WTC11 (cell line): ENCODE results near the gene KRT79. TPM values are rescaled to one million over a fixed set of nuclear protein-coding genes. Genes with fewer than 3 reads are reported as not detected.

Experiments
- ATAC-seq: fragments of 200-7000 bp; cut with Tn5 transposase; 2 replicates; pipeline ENCODE4 v1.10.0; 2021; ENCODE audit warnings: mild to moderate bottlenecking, moderate library complexity
- CTCF ChIA-PET: fragments of 300-600 bp; sonication (Branson Sonifier 250); formaldehyde crosslinking; loops from one replicate; lab custom pipeline; 2021; ENCODE audit warnings: antibody characterized with exemption; lab: Charles Lee
- POLR2A ChIA-PET: fragments of 350-600 bp; sonication (Branson Sonifier 250); formaldehyde crosslinking; loops from one replicate; lab custom pipeline; 2021; ENCODE audit warnings: antibody characterized with exemption; lab: Charles Lee
- DNase-seq: peaks from one replicate; pipeline ENCODE4 v3.0.0; 2021; ENCODE audit warnings: low spot score
- H3K27ac Mint-ChIP-seq: 2 replicates; pipeline ENCODE4 v1.8.0; 2021; ENCODE audit warnings: mixed read lengths
- H3K27me3 Mint-ChIP-seq: 2 replicates; pipeline ENCODE4 v1.8.0; 2021; ENCODE audit warnings: low read depth, mild to moderate bottlenecking, moderate library complexity, mixed read lengths
- H3K36me3 Mint-ChIP-seq: 2 replicates; pipeline ENCODE4 v1.8.0; 2021; ENCODE audit warnings: mixed read lengths
- H3K4me1 Mint-ChIP-seq: 2 replicates; pipeline ENCODE4 v1.8.0; 2022; ENCODE audit warnings: mixed read lengths
- H3K4me3 Mint-ChIP-seq: 2 replicates; pipeline ENCODE4 v1.8.0; 2021; ENCODE audit warnings: mild to moderate bottlenecking, moderate library complexity, mixed read lengths
- H3K9me3 Mint-ChIP-seq: 2 replicates; pipeline ENCODE4 v1.8.0; 2021; ENCODE audit warnings: mixed read lengths
- KAT7 ChIP-seq: sonication (generic); formaldehyde crosslinking; IDR thresholded peaks from 2 replicates; pipeline ENCODE4 v1.8.1; 2023; ENCODE audit warnings: missing genetic modification reagents, mild to moderate bottlenecking, borderline replicate concordance
- NR3C1 ChIP-seq: sonication (generic); formaldehyde crosslinking; conservative IDR thresholded peaks from 2 replicates; pipeline ENCODE4 v1.8.1; 2023; ENCODE audit warnings: low read depth, mild to moderate bottlenecking, missing genetic modification reagents
- OVOL2 ChIP-seq: fragments of 250-450 bp; sonication (Bioruptor Pico); IDR thresholded peaks from 2 replicates; pipeline ENCODE4 v1.9.0; 2021; ENCODE audit warnings: mild to moderate bottlenecking, borderline replicate concordance
- SMAD3 ChIP-seq: sonication (generic); formaldehyde crosslinking; IDR thresholded peaks from 2 replicates; pipeline ENCODE4 v1.8.0; 2022; ENCODE audit warnings: missing genetic modification reagents, mild to moderate bottlenecking, borderline replicate concordance
- TEAD4 ChIP-seq: sonication (generic); formaldehyde crosslinking; IDR thresholded peaks from 2 replicates; pipeline ENCODE4 v1.8.0; 2022; ENCODE audit warnings: mild to moderate bottlenecking, missing genetic modification reagents
- ZBTB21 ChIP-seq: sonication (generic); formaldehyde crosslinking; IDR thresholded peaks from 2 replicates; pipeline ENCODE4 v1.8.1; 2023; ENCODE audit warnings: mild to moderate bottlenecking, missing genetic modification reagents, borderline replicate concordance
- ZNF232 ChIP-seq: sonication (generic); formaldehyde crosslinking; IDR thresholded peaks from 2 replicates; pipeline ENCODE4 v1.8.0; 2022; ENCODE audit warnings: mild to moderate bottlenecking, missing genetic modification reagents
- ZNF396 ChIP-seq: fragments of 250-450 bp; sonication (Bioruptor Pico); IDR thresholded peaks from 2 replicates; pipeline ENCODE4 v1.8.0; 2021; ENCODE audit warnings: mild to moderate bottlenecking, moderate library complexity, borderline replicate concordance
- total RNA-seq: library from RNA; stranded (reverse); gene quantifications from 3 replicates; pipeline ENCODE4 v1.2.3, GENCODE V29; 2021
- TF ChIP-seq, protein P1 (sequence below): sonication (generic); formaldehyde crosslinking; IDR thresholded peaks from 2 replicates; pipeline ENCODE4 v1.8.0; 2023; ENCODE audit warnings: mild to moderate bottlenecking, missing genetic modification reagents
- TF ChIP-seq, protein P2 (sequence below): sonication (generic); formaldehyde crosslinking; IDR thresholded peaks from 2 replicates; pipeline ENCODE4 v1.8.1; 2023; ENCODE audit warnings: mild to moderate bottlenecking, missing genetic modification reagents, moderate library complexity
- TF ChIP-seq, protein P3 (sequence below): fragments of 250-450 bp; sonication (Bioruptor Pico); IDR thresholded peaks from 2 replicates; pipeline ENCODE4 v1.8.0; 2021; ENCODE audit warnings: mild to moderate bottlenecking

KRT79 gene
- total RNA-seq, 1 experiment from 2014 or later, result not detected

DNA sequence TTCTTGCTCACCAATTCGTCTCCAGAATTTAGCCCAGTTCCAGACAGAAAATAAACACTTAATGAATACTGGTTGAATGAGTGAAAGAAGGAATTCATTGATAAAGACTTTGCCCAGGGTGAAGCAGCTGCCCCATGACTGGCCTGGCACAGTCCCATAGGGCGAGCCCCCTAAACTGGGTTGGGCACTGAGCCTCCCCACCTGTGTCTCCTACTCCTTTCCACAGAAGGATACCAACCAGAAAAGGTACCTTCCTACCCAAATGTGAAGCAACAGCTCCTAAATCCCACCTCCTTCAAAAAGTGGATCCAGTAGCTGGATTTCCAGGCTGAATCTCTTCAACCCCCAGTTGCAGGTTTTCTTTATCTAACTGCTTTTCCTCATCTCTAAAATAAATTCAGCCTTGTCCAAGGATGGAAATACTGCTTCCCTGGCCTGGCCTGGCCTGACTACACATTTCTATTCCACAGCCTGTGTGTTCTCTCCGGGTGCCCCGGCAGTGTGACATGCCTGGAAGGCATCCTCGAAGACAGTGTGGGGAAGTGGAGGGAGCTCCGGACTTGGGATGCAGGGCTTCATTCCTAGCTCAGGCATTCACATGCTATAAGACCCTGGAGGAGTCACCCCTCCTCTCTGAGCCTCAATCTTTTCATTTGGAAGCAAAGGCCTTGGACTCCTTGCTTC lies 45.8 kb downstream of the KRT79 start (continued):
- TF ChIP-seq, protein P1, sequence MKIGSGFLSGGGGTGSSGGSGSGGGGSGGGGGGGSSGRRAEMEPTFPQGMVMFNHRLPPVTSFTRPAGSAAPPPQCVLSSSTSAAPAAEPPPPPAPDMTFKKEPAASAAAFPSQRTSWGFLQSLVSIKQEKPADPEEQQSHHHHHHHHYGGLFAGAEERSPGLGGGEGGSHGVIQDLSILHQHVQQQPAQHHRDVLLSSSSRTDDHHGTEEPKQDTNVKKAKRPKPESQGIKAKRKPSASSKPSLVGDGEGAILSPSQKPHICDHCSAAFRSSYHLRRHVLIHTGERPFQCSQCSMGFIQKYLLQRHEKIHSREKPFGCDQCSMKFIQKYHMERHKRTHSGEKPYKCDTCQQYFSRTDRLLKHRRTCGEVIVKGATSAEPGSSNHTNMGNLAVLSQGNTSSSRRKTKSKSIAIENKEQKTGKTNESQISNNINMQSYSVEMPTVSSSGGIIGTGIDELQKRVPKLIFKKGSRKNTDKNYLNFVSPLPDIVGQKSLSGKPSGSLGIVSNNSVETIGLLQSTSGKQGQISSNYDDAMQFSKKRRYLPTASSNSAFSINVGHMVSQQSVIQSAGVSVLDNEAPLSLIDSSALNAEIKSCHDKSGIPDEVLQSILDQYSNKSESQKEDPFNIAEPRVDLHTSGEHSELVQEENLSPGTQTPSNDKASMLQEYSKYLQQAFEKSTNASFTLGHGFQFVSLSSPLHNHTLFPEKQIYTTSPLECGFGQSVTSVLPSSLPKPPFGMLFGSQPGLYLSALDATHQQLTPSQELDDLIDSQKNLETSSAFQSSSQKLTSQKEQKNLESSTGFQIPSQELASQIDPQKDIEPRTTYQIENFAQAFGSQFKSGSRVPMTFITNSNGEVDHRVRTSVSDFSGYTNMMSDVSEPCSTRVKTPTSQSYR, result no peak

DNA sequence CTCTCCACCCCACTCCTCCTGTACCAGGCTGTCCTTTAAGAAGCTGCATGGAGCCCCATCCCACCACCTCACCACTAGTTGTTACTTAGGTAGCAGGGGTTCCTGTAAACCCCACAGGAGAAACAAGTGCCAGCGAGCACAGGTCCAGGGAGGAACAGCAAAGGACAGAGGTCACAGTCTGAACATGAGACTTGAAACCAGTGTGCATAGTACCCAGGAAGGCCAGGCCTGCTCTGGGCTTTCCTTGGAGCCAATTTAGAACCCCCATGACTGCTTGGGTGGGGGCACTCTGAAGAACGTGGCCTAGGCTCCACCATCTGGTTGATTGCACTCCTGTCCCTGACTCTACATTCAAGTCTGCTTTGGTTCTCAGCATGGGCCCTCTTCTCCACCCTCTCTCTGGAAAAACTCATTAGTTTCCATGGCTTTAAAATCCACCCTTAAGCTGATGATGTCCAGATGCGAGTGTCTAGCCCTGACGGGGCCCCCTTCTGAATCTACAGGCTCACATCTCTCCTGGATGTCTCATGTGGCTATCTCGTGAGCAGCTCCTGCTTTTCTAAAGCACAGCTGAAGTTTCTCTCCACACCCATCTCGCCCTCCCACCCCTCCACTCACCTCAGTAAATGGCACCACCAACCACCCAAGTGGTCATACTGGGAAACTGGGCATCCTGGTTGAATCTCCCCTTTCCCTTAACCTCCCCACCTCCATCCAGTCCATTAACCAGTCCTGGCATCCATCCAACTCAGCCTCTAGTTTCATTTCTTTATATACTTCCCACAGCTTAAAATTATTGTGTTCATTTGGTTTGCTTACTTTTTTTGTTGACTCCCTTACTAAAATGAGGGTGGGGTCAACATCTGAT lies 46.6 kb downstream of the KRT79 start:
- Mint-ChIP-seq H3K4me3 (no peak overlapping the region), H3K9me3 (peaks cover 7% of the 10 kb centered on the region), H3K4me1 (peaks cover 7% of the 10 kb centered on the region)
- no peak for DNase-seq
- CTCF ChIA-PET, result interaction anchor here (1.0 to 5.8 kb wide), 4 partner anchors 83 to 193 kb away, joined by 3 to 25 read pairs (median 4); no protein-coding TSS in a partner anchor
- ATAC-seq, result no peak
- no peak for TF ChIP-seq OVOL2 (CRISPR knock-in tag)
- TF ChIP-seq, all 79 proteins: peak for 0
- Mint-ChIP-seq H3K36me3 (no peaks in the 10 kb centered on the region), H3K27me3 (peaks cover 14% of the 10 kb centered on the region), H3K27ac (no peak overlapping the region)
- POLR2A ChIA-PET, result interaction anchor here (1.0 kb wide), 1 partner anchor 218 kb away, joined by 3 read pairs; the partner anchor contains the start of gene EIF4B

DNA sequence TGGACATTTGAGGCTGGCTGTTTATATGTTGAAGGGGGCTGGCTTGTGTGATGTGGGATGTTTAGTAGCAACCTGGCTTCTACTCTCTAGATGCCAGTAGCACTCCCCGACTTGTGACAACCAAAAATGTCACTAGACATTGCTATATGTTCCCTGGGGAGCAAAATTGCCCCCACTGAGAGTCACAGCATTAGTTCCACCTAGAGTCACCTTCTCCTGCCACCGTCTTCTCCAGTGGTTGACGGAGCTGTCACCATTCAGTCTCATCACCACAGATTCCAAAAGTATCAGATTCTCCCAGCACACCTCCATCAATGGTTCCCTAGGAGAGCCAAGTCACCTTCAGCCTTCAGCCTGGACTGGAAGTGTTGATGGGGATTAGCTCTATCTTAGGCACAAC lies 49.2 kb downstream of the KRT79 start:
- no peak overlapping the region for H3K27ac Mint-ChIP-seq

DNA sequence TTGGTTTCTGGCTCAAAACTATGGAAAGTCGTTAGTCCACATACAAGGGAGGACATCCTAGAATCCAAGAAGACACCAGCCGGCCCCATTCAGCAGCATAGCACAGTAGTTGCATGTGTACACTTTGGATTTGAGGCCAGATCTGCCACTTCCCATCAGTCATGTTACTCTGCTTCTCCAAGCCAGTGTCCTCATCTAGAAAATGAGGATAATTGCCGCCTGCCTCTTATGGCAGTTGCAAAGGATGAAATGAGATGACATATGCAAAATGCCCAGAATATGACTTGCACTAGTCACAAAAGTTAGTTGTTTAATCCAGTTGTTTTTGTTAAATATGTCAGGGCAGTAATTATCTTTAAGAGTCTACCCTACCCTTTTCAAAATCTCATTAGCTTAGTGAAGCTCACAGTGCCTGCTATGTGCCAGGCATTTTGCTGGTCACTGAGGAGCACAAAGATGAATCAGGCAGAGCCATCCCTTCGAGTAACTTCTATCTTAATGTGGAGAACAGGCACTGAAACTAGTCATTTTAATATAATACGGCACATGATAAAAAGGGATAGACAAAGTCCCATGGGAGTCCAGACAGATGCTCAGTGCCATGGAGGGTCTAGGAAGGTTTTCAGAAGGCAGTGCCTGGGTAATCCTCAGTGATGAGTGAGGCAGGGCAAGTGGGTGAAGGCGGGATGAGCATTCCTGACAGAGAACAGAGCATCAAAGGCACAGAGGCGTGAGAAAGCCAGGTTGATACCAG lies 50.4 kb downstream of the KRT79 start:
- no peak overlapping the region for H3K4me3 Mint-ChIP-seq
- H3K27ac Mint-ChIP-seq, result no peak overlapping the region
- DNase-seq (no peak), ATAC-seq (no peak)
- no peak for TF ChIP-seq ZNF396 (CRISPR knock-in tag)
- TF ChIP-seq, protein P2, sequence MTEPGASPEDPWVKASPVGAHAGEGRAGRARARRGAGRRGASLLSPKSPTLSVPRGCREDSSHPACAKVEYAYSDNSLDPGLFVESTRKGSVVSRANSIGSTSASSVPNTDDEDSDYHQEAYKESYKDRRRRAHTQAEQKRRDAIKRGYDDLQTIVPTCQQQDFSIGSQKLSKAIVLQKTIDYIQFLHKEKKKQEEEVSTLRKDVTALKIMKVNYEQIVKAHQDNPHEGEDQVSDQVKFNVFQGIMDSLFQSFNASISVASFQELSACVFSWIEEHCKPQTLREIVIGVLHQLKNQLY (CRISPR knock-in tag), result no peak
- H3K9me3 Mint-ChIP-seq, result peaks cover 4% of the 10 kb centered on the region
- H3K27me3 Mint-ChIP-seq, result peaks cover 3% of the 10 kb centered on the region
- ChIA-PET CTCF (no interaction called here), POLR2A (no interaction called here)
- H3K4me1 Mint-ChIP-seq, result no peaks in the 10 kb centered on the region
- no peaks in the 10 kb centered on the region for H3K36me3 Mint-ChIP-seq

More for the DNA sequence above, 49.2 kb downstream of the KRT79 start:
- no peak overlapping the region for H3K4me3 Mint-ChIP-seq
- ChIA-PET POLR2A (no interaction called here), CTCF (no interaction called here)
- peaks cover 6% of the 10 kb centered on the region for H3K27me3 Mint-ChIP-seq
- peaks cover 4% of the 10 kb centered on the region for H3K9me3 Mint-ChIP-seq
- no peaks in the 10 kb centered on the region for H3K36me3 Mint-ChIP-seq
- ATAC-seq, result no peak
- DNase-seq, result no peak
- H3K4me1 Mint-ChIP-seq, result no peaks in the 10 kb centered on the region
- TF ChIP-seq ZBTB21 (CRISPR knock-in tag) (no peak), ZNF232 (CRISPR knock-in tag) (no peak), NR3C1 (CRISPR knock-in tag) (no peak), TEAD4 (CRISPR knock-in tag) (no peak), KAT7 (no peak), SMAD3 (CRISPR knock-in tag) (no peak)
- TF ChIP-seq, protein P3, sequence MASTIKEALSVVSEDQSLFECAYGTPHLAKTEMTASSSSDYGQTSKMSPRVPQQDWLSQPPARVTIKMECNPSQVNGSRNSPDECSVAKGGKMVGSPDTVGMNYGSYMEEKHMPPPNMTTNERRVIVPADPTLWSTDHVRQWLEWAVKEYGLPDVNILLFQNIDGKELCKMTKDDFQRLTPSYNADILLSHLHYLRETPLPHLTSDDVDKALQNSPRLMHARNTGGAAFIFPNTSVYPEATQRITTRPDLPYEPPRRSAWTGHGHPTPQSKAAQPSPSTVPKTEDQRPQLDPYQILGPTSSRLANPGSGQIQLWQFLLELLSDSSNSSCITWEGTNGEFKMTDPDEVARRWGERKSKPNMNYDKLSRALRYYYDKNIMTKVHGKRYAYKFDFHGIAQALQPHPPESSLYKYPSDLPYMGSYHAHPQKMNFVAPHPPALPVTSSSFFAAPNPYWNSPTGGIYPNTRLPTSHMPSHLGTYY, result no peak
